OCI-LY7 (cell line): ENCODE data around the gene RAD51B. TPM values are rescaled to one million over a fixed set of nuclear protein-coding genes. Genes with fewer than 3 reads are reported as not detected.

Experiments
- BruUV-seq: library from RNA; stranded (reverse); fragments of 400-500 nt; replicated peaks from 2 replicates; lab custom pipeline; 2021; lab: Mats Ljungman, UMichigan
- CTCF ChIA-PET: fragments of 300-600 bp; sonication (Branson Sonifier 250); formaldehyde crosslinking; loops from one replicate; lab custom pipeline; 2022; ENCODE audit warnings: antibody characterized with exemption; ENCODE audit not compliant: unreplicated experiment; lab: Charles Lee
- POLR2A ChIA-PET: fragments of 300-600 bp; sonication (Branson Sonifier 250); formaldehyde crosslinking; loops from one replicate; lab custom pipeline; 2022; ENCODE audit warnings: antibody characterized with exemption; lab: Charles Lee
- DNase-seq: peaks from one replicate; pipeline ENCODE4 v3.0.0-alpha.2; 2015; ENCODE audit warnings: low spot score
- H2AFZ ChIP-seq: fragments of 200-600 bp; sonication (generic), shearing (Covaris generic); 2 replicates; pipeline ENCODE4 v1.6.1; 2014; ENCODE audit warnings: mild to moderate bottlenecking, antibody characterized with exemption, low read length, moderate library complexity
- H3K27ac ChIP-seq: fragments of 200-600 bp; sonication (generic); 2 replicates; pipeline ENCODE4 v1.5.1; 2014; ENCODE audit warnings: mixed run types, low read depth, mild to moderate bottlenecking, moderate library complexity, low read length, inconsistent platforms; ENCODE audit not compliant: poor library complexity, severe bottlenecking
- H3K36me3 ChIP-seq: fragments of 200-600 bp; sonication (generic); 2 replicates; pipeline ENCODE4 v1.6.1; 2014; ENCODE audit warnings: mild to moderate bottlenecking, antibody characterized with exemption, low read length, moderate library complexity, mixed read lengths; ENCODE audit not compliant: insufficient read depth
- H3K4me1 ChIP-seq: fragments of 200-600 bp; sonication (generic); 2 replicates; pipeline ENCODE4 v1.5.1; 2014; ENCODE audit warnings: mild to moderate bottlenecking, low read length; ENCODE audit not compliant: insufficient read depth, poor library complexity, severe bottlenecking
- H3K4me2 ChIP-seq: fragments of 200-600 bp; sonication (generic); 2 replicates; pipeline ENCODE4 v1.6.1; 2014; ENCODE audit warnings: mild to moderate bottlenecking, low read length
- H3K4me3 ChIP-seq: fragments of 200-600 bp; sonication (generic); 2 replicates; pipeline ENCODE4 v1.5.1; 2014; ENCODE audit warnings: mild to moderate bottlenecking, low read depth, low read length; ENCODE audit not compliant: poor library complexity, severe bottlenecking
- H3K79me2 ChIP-seq: fragments of 200-600 bp; sonication (generic); 2 replicates; pipeline ENCODE4 v1.6.1; 2016; ENCODE audit warnings: low read depth, mild to moderate bottlenecking, low read length, moderate library complexity, mixed read lengths; ENCODE audit not compliant: insufficient read depth
- H3K9me2 ChIP-seq: fragments of 200-600 bp; sonication (generic); 2 replicates; pipeline ENCODE4 v1.6.1; 2016; ENCODE audit warnings: mild to moderate bottlenecking, low read length, mixed read lengths; ENCODE audit not compliant: insufficient read depth
- H3K9me3 ChIP-seq: fragments of 200-600 bp; sonication (generic); 2 replicates; pipeline ENCODE4 v1.6.1; 2014; ENCODE audit warnings: mild to moderate bottlenecking, mixed run types, low read length, mixed read lengths
- H4K20me1 ChIP-seq: fragments of 200-600 bp; sonication (generic); 2 replicates; pipeline ENCODE4 v1.6.1; 2014; ENCODE audit warnings: mild to moderate bottlenecking, antibody characterized with exemption, low read length, moderate library complexity, mixed read lengths; ENCODE audit not compliant: insufficient read depth
- CTCF ChIP-seq: fragments of 200-600 bp; sonication (generic); conservative IDR thresholded peaks from 2 replicates; pipeline ENCODE4 v1.5.1; 2014; ENCODE audit warnings: mild to moderate bottlenecking, antibody characterized with exemption, low read length, moderate library complexity, mixed read lengths
- EZH2phosphoT487 ChIP-seq: fragments of 200-600 bp; sonication (generic); IDR thresholded peaks from 2 replicates; pipeline ENCODE4 v1.6.1; 2018; ENCODE audit warnings: low read depth, borderline replicate concordance, mild to moderate bottlenecking, mixed run types, antibody characterized with exemption, low read length, moderate library complexity, mixed read lengths
- intact Hi-C: fragments of 100-400 bp; cut with micrococcal nuclease; formaldehyde crosslinking; loops from one replicate; pipeline ENCODE4 v1.10.0; 2022; ENCODE audit not compliant: unreplicated experiment
- total RNA-seq, 2 experiments: library from RNA; depleted of rRNA in 1 of 2; stranded (reverse); fragments of >200 nt in 1 of 2; shearing (Covaris generic) in 1 of 2; gene quantifications; 2 replicates each; pipeline ENCODE4 v1.2.3, GENCODE V29; 2014 to 2022

Gene RAD51B
- total RNA-seq, 2 experiments from 2014 or later: 41.4 to 89.9 TPM

GRCh38 chr14:68144051-68144681 is 324.6 kb downstream of the RAD51B start:
- H3K4me1 ChIP-seq: no peaks in the 10 kb centered on the region
- no peaks in the 10 kb centered on the region for H3K36me3 ChIP-seq
- H4K20me1 ChIP-seq: no peaks in the 10 kb centered on the region
- no peaks in the 10 kb centered on the region for H3K79me2 ChIP-seq
- DNase-seq: no peak
- no TSS peak for BruUV-seq
- POLR2A ChIA-PET: no interaction called here
- intact Hi-C loops: no loop called here
- H3K9me3 ChIP-seq: no peaks in the 10 kb centered on the region
- H2AFZ ChIP-seq: no peak overlapping the region
- H3K27ac ChIP-seq: no peak overlapping the region
- CTCF ChIA-PET: no interaction called here
- H3K4me2 ChIP-seq: no peak overlapping the region
- no peak for TF ChIP-seq CTCF
- no peaks in the 10 kb centered on the region for H3K9me2 ChIP-seq
- H3K4me3 ChIP-seq: no peak overlapping the region

DNA sequence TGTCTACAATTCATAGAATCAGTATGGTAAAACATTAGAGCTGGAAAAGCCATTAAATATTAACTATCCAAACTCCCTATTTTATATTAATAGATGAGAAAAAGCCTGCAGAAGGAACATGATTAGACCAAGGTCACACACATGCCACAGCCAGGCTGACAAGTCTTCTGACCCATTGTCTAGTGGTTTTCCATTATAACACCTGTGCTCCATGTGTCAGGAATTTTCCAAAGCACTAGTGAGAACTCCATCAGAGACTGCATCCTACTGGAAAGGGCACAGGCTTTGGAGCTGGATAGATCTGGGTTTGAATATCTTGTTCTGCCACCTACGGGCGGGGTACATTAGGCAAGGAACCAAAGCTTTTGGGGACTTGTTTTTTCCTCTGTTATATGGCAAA is 325.5 kb downstream of the RAD51B start:
- no peaks in the 10 kb centered on the region for H3K4me1 ChIP-seq
- H3K36me3 ChIP-seq: no peaks in the 10 kb centered on the region
- TF ChIP-seq CTCF (no peak), EZH2phosphoT487 (no peak)
- no peak overlapping the region for H3K4me2 ChIP-seq
- H2AFZ ChIP-seq: no peak overlapping the region
- BruUV-seq: no TSS peak
- H3K4me3 ChIP-seq: no peak overlapping the region
- H4K20me1 ChIP-seq: no peaks in the 10 kb centered on the region
- no peak overlapping the region for H3K27ac ChIP-seq
- DNase-seq: no peak
- no peaks in the 10 kb centered on the region for H3K9me2 ChIP-seq
- intact Hi-C loops: no loop called here
- CTCF ChIA-PET: no interaction called here
- POLR2A ChIA-PET: no interaction called here
- no peaks in the 10 kb centered on the region for H3K9me3 ChIP-seq
- no peaks in the 10 kb centered on the region for H3K79me2 ChIP-seq

DNA sequence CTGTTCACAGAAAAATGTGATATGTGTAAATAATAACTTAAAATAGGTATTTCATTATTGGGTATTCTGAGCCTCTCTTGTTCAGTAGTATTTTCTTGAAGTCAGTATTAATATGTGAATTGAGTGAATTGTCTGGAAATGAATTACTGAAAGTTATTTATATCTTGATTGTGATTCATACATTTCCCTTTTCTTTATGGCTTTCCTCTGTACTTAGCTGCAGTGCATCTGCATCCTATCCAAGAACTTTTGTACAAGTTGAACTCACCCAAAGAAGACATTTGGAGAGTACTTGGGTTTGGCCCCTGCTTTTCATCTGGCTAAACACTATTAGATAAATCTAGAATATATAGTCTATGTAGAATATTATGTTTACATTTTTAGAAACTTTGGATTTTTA is 326.0 kb downstream of the RAD51B start:
- no peaks in the 10 kb centered on the region for H3K4me1 ChIP-seq
- H2AFZ ChIP-seq: no peak overlapping the region
- no peak overlapping the region for H3K27ac ChIP-seq
- H4K20me1 ChIP-seq: no peaks in the 10 kb centered on the region
- H3K4me3 ChIP-seq: no peak overlapping the region
- ChIA-PET CTCF (no interaction called here), POLR2A (no interaction called here)
- H3K79me2 ChIP-seq: no peaks in the 10 kb centered on the region
- no peak overlapping the region for H3K4me2 ChIP-seq
- intact Hi-C loops: no loop called here
- no peaks in the 10 kb centered on the region for H3K9me3 ChIP-seq
- TF ChIP-seq EZH2phosphoT487: no peak
- TF ChIP-seq CTCF: no peak
- H3K36me3 ChIP-seq: no peaks in the 10 kb centered on the region
- DNase-seq: no peak
- H3K9me2 ChIP-seq: no peaks in the 10 kb centered on the region
- no TSS peak for BruUV-seq
